Vagina (tissue), 2 donors: ENCODE results near the gene ACYP2.

ENCODE experiments used
- POLR2AphosphoS5 ChIP-seq, 2 donors: sonication (generic); formaldehyde crosslinking; IDR thresholded peaks; one replicate each; pipeline ENCODE4 v1.9.0; 2017; ENCODE audit warnings: antibody characterized with exemption in 2 of 2, mild to moderate bottlenecking in 2 of 2, low read depth in 1 of 2; ENCODE audit not compliant: insufficient read depth in 1 of 2
- TF ChIP-seq, protein P1 (sequence below), 3 experiments: fragments of 450-650 bp in 2 of 3; fragments of 200-600 bp in 1 of 3; sonication (generic) in 1 of 3; IDR thresholded peaks; one replicate each; pipeline ENCODE4 v1.5.1; 2017 to 2019; ENCODE audit warnings: antibody characterized with exemption in 3 of 3, mild to moderate bottlenecking in 2 of 3, moderate library complexity in 2 of 3

DNA sequence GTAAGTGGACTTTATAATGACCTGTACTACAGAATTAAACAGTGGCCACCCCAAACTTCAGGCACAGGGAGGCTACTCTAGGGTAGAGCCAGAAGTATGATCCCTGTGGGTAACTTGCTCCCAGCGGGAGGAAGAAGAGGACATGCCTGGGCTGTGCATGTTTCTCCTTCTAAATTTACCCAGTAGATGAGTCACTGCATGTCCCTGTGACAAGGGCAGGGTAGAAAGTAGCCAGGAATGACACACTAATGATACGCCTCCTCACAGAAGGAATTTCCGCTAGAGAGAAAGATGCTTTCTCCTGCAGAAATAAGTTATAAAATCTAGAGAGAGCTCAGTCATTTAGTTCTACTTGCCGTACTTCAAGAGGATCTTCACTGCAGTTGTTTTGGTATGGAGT is 7.5 kb downstream of the ACYP2 start:
- TF ChIP-seq, protein P1, sequence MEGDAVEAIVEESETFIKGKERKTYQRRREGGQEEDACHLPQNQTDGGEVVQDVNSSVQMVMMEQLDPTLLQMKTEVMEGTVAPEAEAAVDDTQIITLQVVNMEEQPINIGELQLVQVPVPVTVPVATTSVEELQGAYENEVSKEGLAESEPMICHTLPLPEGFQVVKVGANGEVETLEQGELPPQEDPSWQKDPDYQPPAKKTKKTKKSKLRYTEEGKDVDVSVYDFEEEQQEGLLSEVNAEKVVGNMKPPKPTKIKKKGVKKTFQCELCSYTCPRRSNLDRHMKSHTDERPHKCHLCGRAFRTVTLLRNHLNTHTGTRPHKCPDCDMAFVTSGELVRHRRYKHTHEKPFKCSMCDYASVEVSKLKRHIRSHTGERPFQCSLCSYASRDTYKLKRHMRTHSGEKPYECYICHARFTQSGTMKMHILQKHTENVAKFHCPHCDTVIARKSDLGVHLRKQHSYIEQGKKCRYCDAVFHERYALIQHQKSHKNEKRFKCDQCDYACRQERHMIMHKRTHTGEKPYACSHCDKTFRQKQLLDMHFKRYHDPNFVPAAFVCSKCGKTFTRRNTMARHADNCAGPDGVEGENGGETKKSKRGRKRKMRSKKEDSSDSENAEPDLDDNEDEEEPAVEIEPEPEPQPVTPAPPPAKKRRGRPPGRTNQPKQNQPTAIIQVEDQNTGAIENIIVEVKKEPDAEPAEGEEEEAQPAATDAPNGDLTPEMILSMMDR (IDR thresholded peaks at IDR 0.05), result no peak
- peak in 1 of 2 donors; percentile 48 for TF ChIP-seq POLR2AphosphoS5 (IDR thresholded peaks at IDR 0.05; ENCODE audit: insufficient read depth in 1 of 2, low read depth in 1 of 2)
